DND-41 (cell line): ENCODE results near the gene STEAP4.

Experiments
- ATAC-seq: fragments of 200-7000 bp; cut with Tn5 transposase; 3 replicates; pipeline ENCODE4 v1.9.1; 2021; ENCODE audit warnings: low read depth; ENCODE audit not compliant: insufficient read depth
- DNase-seq: peaks from one replicate; pipeline ENCODE4 v3.0.0-alpha.2; 2020
- H2AFZ ChIP-seq: 2 replicates; pipeline ENCODE4 v1.6.0; 2012; ENCODE audit warnings: low read depth, low read length
- H3K27ac ChIP-seq: 2 replicates; pipeline ENCODE4 v1.5.1; 2012; ENCODE audit warnings: low read length, inconsistent platforms
- H3K27me3 ChIP-seq: fragments of 200-600 bp; sonication (generic); 2 replicates; pipeline ENCODE4 v1.6.0; 2012; ENCODE audit warnings: low read length, mild to moderate bottlenecking, inconsistent platforms; ENCODE audit not compliant: insufficient read depth, poor library complexity
- H3K36me3 ChIP-seq: 2 replicates; pipeline ENCODE4 v1.5.1; 2012; ENCODE audit warnings: low read length, inconsistent platforms; ENCODE audit not compliant: insufficient read depth
- H3K4me1 ChIP-seq: 2 replicates; pipeline ENCODE4 v1.5.1; 2012; ENCODE audit warnings: mild to moderate bottlenecking, low read length; ENCODE audit not compliant: insufficient read depth
- H3K4me2 ChIP-seq: 2 replicates; pipeline ENCODE4 v1.6.0; 2012; ENCODE audit warnings: mild to moderate bottlenecking, moderate library complexity, low read length, inconsistent platforms; ENCODE audit not compliant: insufficient read depth
- H3K4me3 ChIP-seq, 2 experiments: fragments of 200-600 bp in 1 of 2; shearing (Covaris generic) in 1 of 2; 2 replicates each; pipeline ENCODE4 v1.5.1; 2012 to 2016; ENCODE audit warnings: inconsistent platforms in 2 of 2, low read length in 2 of 2, mild to moderate bottlenecking in 2 of 2, low read depth in 1 of 2, moderate library complexity in 1 of 2
- H3K79me2 ChIP-seq: 2 replicates; pipeline ENCODE4 v1.6.0; 2012; ENCODE audit warnings: low read length, inconsistent platforms; ENCODE audit not compliant: insufficient read depth
- H3K9ac ChIP-seq: 2 replicates; pipeline ENCODE4 v1.6.0; 2012; ENCODE audit warnings: low read depth, mild to moderate bottlenecking, inconsistent platforms, low read length, moderate library complexity
- H3K9me3 ChIP-seq: 2 replicates; pipeline ENCODE4 v1.5.1; 2012; ENCODE audit warnings: low read length, moderate library complexity, mild to moderate bottlenecking, inconsistent platforms; ENCODE audit not compliant: insufficient read depth, severe bottlenecking
- H4K20me1 ChIP-seq: 2 replicates; pipeline ENCODE4 v1.6.0; 2012; ENCODE audit warnings: low read length; ENCODE audit not compliant: insufficient read depth
- CTCF ChIP-seq: IDR thresholded peaks from 2 replicates; pipeline ENCODE4 v1.5.1; 2012; ENCODE audit warnings: borderline replicate concordance, low read length, moderate library complexity, mild to moderate bottlenecking; ENCODE audit not compliant: poor library complexity, severe bottlenecking; ENCODE audit errors: extremely low read depth
- EZH2 ChIP-seq: IDR thresholded peaks from 3 replicates; pipeline ENCODE4 v1.6.1; 2012; ENCODE audit warnings: borderline replicate concordance, low read depth, mild to moderate bottlenecking, moderate library complexity, low read length, inconsistent platforms; ENCODE audit not compliant: severe bottlenecking

STEAP4 gene

GRCh38 chr7:88291398-88292173 lies 15.1 kb downstream of the STEAP4 start:
- DNase-seq (no peak), ATAC-seq (no peak)
- H2AFZ ChIP-seq: no peak overlapping the region
- no peaks in the 10 kb centered on the region for H3K27me3 ChIP-seq
- no peak overlapping the region for H3K4me2 ChIP-seq
- no peak overlapping the region for H3K27ac ChIP-seq
- H3K79me2 ChIP-seq: no peaks in the 10 kb centered on the region
- H4K20me1 ChIP-seq: no peaks in the 10 kb centered on the region
- H3K9me3 ChIP-seq: no peaks in the 10 kb centered on the region
- no peaks in the 10 kb centered on the region for H3K36me3 ChIP-seq
- no peak overlapping the region for H3K9ac ChIP-seq
- H3K4me1 ChIP-seq: no peaks in the 10 kb centered on the region
- H3K4me3 ChIP-seq: no peak overlapping the region
- TF ChIP-seq EZH2 (no peak), CTCF (no peak)

- no peak overlapping the region for H3K4me3 ChIP-seq
These were observed 16.2 kb downstream of the STEAP4 start for GRCh38 chr7:88290491-88290890.

GRCh38 chr7:88289564-88290025 lies 17.1 kb downstream of the STEAP4 start:
- no peak overlapping the region for H3K4me2 ChIP-seq
- H3K4me3 ChIP-seq: no peak overlapping the region
- no peak for ATAC-seq

More at GRCh38 chr7:88290491-88290890, 16.2 kb downstream of the STEAP4 start:
- H3K9me3 ChIP-seq: no peaks in the 10 kb centered on the region
- H3K27me3 ChIP-seq: no peaks in the 10 kb centered on the region
- H3K9ac ChIP-seq: no peak overlapping the region
- ATAC-seq: no peak
- no peaks in the 10 kb centered on the region for H3K79me2 ChIP-seq
- no peaks in the 10 kb centered on the region for H3K4me1 ChIP-seq
- TF ChIP-seq EZH2: no peak
- no peak for TF ChIP-seq CTCF
- H3K27ac ChIP-seq: no peak overlapping the region
- H2AFZ ChIP-seq: no peak overlapping the region
- no peaks in the 10 kb centered on the region for H4K20me1 ChIP-seq
- H3K36me3 ChIP-seq: no peaks in the 10 kb centered on the region
- no peak for DNase-seq
- H3K4me2 ChIP-seq: no peak overlapping the region

More at GRCh38 chr7:88289564-88290025, 17.1 kb downstream of the STEAP4 start:
- no peaks in the 10 kb centered on the region for H3K36me3 ChIP-seq
- no peaks in the 10 kb centered on the region for H3K27me3 ChIP-seq
- H3K9me3 ChIP-seq: no peaks in the 10 kb centered on the region
- no peaks in the 10 kb centered on the region for H3K79me2 ChIP-seq
- no peaks in the 10 kb centered on the region for H4K20me1 ChIP-seq
- TF ChIP-seq EZH2: no peak
- TF ChIP-seq CTCF: no peak
- no peak for DNase-seq
- H3K27ac ChIP-seq: no peak overlapping the region
- no peaks in the 10 kb centered on the region for H3K4me1 ChIP-seq
- H2AFZ ChIP-seq: no peak overlapping the region
- no peak overlapping the region for H3K9ac ChIP-seq
